GM21515 (cell line): Measurements from ENCODE around the gene OXA1L.
"Not testable (repeated sequence)": the region's sequence is repeated elsewhere in the genome, so short reads cannot be mapped to it uniquely, and the experiment has no call there.

Experiments
- ATAC-seq: cut with Tn5 transposase; IDR thresholded peaks from one replicate; pipeline ENCODE4 v1.9.1; 2021; ENCODE audit not compliant: unreplicated experiment

OXA1L gene

GRCh38 chr14:22768947-22769346 lies 2.5 kb downstream of the OXA1L start:
- ATAC-seq = no peak

GRCh38 chr14:22769369-22769768 lies 2.9 kb downstream of the OXA1L start:
- ATAC-seq = no peak

GRCh38 chr14:22770481-22771187 lies 4.1 kb downstream of the OXA1L start:
- ATAC-seq = no peak

GRCh38 chr14:22772725-22773124 lies 6.2 kb downstream of the OXA1L start:
- no peak for ATAC-seq

GRCh38 chr14:22773162-22774010 lies 6.9 kb downstream of the OXA1L start:
- ATAC-seq = no peak

GRCh38 chr14:22774011-22774706 lies 7.7 kb downstream of the OXA1L start:
- ATAC-seq = no peak

- no peak for ATAC-seq
These were observed 9.7 kb downstream of the OXA1L start for GRCh38 chr14:22776215-22776614.

GRCh38 chr14:22776849-22777248 lies 10.4 kb downstream of the OXA1L start:
- ATAC-seq = not testable (repeated sequence)

- ATAC-seq = no peak
These were observed 11.6 kb downstream of the OXA1L start for GRCh38 chr14:22778084-22778483.

- ATAC-seq = no peak
These were observed 13.7 kb downstream of the OXA1L start for GRCh38 chr14:22780105-22780679.

GRCh38 chr14:22780941-22781300 lies 14.4 kb downstream of the OXA1L start:
- no peak for ATAC-seq

GRCh38 chr14:22781301-22781991 lies 15.0 kb downstream of the OXA1L start:
- ATAC-seq = no peak

GRCh38 chr14:22786685-22787084 lies 20.2 kb downstream of the OXA1L start:
- ATAC-seq = no peak

- ATAC-seq = no peak
These were observed 24.8 kb downstream of the OXA1L start for GRCh38 chr14:22791301-22791700.

GRCh38 chr14:22792158-22792557 lies 25.7 kb downstream of the OXA1L start:
- ATAC-seq = no peak

- not testable (repeated sequence) for ATAC-seq
These were observed 27.1 kb downstream of the OXA1L start for GRCh38 chr14:22793550-22793949.

GRCh38 chr14:22793976-22794375 lies 27.5 kb downstream of the OXA1L start:
- ATAC-seq = no peak

GRCh38 chr14:22794551-22794951 lies 28.1 kb downstream of the OXA1L start:
- ATAC-seq = peak; percentile 47

- peak; percentile 44 for ATAC-seq
These were observed 29.7 kb downstream of the OXA1L start for GRCh38 chr14:22796087-22796707.
